Activated CD8-positive, alpha-beta memory T cell treated with anti-CD3 and anti-CD28 coated beads, Interleukin-2, amount 50 U/mL, for 48 hours (primary cell): ENCODE results near the gene PCYT1A.
"Not testable (repeated sequence)": the region's sequence is repeated elsewhere in the genome, so short reads cannot be mapped to it uniquely, and the experiment has no call there.

ENCODE experiments used
- DNase-seq: peaks from one replicate; pipeline ENCODE4 v3.0.0-alpha.2; 2020

The PCYT1A gene

GRCh38 chr3:196284396-196284795, 3.1 kb downstream of the PCYT1A start:
- no peak for DNase-seq

DNA sequence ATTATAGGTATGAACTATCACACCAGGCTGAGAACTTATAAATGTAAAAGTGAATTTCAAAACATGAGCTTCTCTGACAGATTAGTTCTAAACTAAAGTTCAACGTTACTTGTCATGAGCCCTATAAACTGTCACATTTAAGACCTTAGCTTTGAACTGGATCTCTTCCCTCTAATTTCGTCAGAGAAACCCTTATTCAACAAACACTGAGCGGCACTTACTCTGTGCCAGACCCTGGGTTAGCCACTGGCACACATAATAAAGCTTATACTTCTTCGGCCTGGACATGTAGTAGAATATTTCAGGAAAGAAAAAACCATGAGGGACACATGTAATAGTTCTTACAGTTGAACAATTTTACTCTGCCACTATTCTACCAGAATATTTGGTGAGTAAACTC, 5.6 kb downstream of the PCYT1A start:
- no peak for DNase-seq

DNA sequence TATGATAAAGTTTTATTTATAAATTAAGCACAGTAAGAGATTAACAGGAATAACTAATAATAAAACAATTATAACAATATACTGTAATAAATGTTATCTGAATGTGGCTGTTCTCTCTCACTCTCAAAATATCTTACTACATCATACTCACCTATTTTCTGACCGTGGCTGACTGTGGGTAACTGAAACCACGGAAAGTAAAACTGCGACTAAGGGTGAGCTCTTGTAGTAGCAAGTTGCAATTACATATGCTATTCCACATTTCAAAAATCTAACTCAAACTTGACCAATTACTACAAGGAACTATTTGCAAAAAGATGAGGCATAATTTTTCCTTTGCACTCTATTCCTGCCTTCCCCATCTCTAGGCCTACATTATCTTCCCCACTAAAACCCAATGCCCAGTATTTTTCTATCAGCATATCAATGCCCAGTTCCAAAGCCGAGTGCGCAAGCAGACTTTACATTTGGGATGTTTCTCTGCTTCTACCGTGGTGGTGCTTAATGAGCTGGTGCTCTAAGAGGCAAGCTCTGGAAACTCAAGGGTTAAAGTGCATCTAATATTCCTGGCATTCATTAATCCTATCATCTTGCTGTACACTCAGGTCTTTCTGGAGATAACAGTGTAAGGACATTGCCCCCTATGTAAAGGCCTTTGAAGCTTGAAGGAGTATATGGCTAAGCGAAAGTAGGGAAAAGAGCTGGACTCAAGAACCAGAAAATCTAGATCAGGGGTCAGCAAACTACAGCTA, 6.7 kb downstream of the PCYT1A start:
- DNase-seq = peak; percentile 49

- DNase-seq = no peak
These were observed 12.4 kb downstream of the PCYT1A start for GRCh38 chr3:196275126-196275525.

DNA sequence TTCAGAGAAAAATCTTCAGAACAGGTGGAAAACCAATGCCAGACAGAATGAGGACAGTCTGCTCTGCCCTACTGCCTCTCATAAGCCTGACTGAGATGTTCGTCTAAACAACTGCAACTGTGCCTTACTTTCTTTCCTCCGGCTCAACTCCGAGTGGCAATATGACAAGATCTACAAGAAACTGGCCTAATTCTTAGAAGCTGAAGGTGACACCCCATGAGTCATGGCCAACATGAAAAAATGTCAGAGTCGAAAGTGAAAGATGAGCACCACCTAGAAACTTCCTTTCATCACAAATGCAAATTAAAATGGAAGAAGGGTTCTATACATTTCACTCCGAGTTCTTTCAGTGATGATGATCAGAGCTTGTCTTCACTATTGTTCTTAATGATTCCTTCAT, 12.9 kb downstream of the PCYT1A start:
- DNase-seq = peak; percentile 55

DNA sequence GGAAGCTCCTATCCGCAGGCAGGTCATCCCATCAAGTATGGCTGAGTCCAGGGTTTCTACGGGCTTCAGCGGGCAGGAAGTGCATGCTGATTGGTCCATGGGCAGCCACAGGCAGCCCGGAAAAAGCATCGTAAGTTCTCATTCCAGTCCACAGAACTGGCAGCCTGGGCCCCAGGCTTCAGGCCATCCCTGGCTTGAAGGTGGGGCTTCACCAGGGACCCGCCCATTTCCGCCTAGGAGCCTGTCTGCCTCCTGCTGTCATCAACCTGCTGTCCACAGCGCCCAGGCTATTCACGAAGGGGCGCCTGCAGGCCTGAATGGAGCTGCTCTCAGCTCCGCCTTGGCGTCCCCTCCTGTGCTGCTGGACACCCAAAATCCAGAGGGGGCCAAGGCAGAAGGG, 13.9 kb downstream of the PCYT1A start:
- peak; percentile 51 for DNase-seq

DNA sequence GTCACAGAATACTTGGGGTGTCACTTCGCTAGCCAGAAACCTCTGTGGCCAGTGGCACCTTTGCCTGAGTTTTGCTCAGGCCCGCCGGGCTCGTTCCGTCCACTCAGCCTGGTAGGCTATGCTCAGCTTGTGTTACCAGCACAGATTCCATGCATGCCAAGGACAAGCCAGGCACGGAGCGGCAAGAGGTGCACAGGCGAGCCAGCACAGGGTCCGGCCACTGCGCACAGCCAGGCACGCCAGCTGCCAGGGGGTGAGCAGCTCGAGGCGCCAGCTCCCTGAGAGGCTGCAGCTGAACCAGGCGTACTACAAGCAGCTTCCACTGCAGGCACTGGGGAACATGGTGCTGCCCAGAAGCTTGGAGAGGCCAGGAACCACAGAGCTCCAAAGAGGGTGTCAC, 14.7 kb downstream of the PCYT1A start:
- DNase-seq = peak; percentile 46

DNA sequence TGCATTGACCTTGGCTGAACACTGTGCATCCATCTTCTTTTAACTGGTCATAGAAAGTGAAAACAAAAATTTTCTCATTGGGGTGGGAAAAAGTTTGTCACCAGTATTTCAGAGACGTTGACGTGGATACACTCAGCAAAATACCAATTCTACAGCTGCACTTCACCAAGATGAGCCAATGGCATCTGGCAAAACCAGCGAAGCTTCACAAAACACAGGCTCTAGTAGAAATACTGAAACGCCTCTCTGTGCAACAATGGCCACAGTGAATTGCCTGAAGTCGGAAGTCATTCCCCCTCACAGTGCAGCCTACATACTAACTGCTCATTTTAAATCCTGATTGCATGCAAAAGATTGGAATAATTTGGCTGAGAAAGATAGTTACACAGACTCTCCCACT, 17.0 kb downstream of the PCYT1A start:
- DNase-seq = peak; percentile 26

DNA sequence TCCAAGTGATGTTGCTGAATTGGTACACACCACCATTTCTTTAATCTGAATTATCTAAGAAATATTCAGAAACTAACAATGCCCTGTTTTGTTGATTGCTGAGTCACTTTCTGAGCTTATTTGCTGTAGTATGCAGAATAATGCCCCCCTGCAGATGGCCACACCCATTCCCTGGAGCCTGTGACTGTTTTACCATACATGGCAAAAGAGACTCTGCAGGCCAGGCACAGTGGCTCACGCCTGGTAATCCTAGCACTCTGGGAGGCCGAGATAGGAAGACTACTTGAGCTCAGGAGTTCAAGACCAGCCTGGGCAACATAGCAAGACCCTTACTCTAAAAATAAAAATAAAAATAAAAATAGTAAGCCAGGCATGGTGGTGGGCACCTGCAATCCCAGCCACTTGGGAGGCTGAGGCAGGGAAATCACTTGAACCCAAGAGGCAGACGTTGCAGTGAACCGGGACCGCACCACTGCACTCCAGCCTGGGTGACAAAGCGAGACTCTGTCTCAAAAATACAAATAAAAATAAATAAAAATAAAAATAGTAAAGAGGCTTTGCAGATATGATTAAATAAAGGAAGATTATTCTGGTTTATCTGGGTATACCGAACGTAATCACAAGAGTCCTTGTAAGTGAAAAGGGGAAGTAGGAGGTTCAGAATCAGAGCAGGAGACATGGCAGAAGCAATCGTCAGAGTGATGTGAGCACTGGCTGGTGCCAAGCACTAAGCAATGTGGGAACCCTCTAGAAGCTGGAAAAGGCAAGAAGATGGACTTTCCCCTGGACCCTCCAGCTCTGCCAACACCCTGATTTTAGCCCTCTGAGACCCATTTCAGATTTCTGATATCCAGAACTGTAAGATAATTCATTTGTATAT, 19.0 kb downstream of the PCYT1A start:
- peak; percentile 43 for DNase-seq

DNA sequence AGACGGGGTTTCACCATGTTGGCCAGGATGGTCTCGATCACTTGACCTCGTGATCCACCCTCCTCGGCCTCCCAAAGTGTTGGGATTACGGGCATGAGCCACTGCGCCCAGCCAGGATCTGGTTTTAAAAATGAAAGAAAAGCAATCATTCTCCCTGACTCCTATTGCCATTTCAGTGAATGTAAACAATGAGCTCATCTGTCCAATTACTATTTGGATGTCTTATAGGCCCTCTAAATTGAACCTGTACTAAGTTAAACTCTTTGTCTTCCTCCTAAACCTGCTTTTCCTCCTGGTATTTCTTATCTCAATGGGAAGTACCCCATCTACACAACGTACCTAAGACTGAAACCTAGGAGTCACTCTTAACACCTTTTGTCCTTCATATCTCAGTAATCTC, 23.7 kb downstream of the PCYT1A start:
- no peak for DNase-seq

DNA sequence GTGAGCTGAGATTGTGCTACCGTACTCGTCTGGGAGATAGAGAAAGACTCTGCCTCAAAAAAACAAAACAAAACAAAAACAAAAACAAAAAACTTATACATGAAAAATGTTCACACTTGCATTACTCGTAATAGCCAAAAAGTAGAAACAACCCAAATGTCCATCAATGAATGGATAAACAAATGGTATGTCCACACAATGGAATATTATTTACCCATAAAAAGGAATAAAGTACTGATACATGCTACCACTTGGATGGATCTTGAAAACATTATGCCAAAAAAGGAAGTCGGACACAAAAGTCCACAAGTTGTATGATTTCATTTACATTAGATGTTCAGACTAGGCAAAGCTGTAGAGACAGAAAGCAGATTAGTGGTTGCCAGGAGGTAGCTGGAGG, 26.7 kb downstream of the PCYT1A start:
- no peak for DNase-seq

- DNase-seq = no peak
These were observed 31.8 kb downstream of the PCYT1A start for GRCh38 chr3:196255776-196256175.

DNA sequence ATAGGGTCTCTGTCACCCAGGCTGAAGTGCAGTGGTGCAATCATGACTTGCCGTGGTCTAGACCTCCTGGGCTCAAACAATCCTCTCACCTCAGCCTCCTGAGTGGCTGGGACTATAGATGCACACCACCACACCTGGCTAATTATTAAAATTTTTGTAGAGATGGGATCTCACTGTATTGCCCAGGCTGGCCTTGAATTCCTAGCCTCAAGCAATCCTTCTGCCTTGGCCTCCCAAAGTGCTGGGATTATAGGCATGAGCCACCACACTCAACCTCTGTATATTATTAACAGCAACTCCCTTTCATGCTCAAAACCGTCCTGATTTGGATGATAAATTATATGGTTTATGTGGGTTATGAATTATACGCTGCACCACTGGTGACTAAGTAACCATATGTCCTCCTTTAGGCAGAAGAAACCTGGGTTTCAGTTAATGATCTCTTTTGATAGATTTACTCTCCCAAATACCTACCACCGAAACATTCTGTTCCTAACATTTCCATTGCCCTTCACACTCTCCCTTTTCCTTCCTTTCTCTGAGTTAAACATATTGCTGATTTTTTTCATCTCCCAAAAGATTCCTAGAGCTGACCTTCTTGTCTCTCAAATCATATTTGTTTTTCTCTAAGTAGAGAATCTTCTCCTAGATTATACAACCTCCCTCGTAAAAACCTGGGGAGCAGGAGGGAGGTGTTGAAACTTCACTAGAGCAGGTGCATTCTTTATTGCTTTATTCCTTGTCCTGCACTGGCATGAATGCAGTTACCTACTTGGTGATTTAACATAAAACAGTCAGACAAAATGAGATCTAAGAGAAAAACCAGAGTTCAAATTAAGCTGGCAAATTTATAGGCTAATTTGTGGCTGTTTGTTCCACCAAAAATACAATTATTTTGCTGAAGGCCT, 32.9 kb downstream of the PCYT1A start:
- DNase-seq = no peak

GRCh38 chr3:196251918-196252317, 35.6 kb downstream of the PCYT1A start:
- no peak for DNase-seq

DNA sequence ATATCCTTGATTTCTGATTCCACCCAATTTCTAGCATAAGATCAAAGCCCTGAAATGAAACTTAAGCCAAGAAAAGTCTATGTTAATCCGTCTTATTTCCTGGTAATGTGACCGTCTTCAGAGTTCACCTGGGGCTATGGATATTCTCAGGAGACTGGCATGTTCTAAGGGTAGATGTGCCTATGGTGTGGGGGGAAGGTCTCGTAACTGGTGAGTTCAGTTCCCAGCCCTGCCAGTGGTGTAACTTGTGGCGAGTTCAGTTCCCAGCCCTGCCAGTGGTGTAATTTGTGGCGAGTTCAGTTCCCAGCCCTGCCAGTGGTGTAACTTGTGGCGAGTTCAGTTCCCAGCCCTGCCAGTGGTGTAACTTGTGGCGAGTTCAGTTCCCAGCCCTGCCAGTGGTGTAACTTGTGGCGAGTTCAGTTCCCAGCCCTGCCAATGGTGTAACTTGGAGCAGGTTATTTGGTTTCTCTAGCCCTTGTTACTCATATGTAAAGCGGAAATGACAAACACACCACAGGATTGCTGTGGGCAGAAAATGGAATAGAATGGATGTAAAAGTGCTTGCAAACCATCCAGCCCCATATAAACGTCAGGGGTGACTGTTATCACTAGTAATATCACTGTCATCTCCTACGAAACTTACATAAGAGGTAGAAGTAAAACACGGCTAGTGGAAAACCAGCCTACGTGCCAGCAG, 40.8 kb downstream of the PCYT1A start:
- DNase-seq = no peak

- DNase-seq = not testable (repeated sequence)
These were observed 43.4 kb downstream of the PCYT1A start for GRCh38 chr3:196244166-196244565.

GRCh38 chr3:196241704-196242103, 45.8 kb downstream of the PCYT1A start:
- DNase-seq = no peak

DNA sequence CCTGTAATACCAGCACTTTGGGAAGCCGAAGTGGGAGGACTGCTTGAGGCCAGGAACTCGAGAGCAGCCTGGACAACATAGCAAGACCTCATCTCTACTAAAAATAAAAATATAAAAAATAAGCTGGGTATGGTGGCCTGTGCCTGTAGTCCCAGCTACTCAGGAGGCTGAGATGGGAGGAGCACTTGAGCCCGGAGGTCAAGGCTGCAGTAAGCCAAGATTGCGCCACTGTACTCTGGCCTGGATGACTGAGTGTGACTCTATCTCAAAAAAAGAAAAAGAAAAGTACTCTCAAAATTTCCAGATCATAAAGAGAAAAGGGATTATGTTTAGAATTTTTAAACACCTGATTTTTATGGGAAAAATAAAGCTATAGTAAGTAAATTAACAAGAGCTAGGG, 47.1 kb downstream of the PCYT1A start:
- DNase-seq = no peak

DNA sequence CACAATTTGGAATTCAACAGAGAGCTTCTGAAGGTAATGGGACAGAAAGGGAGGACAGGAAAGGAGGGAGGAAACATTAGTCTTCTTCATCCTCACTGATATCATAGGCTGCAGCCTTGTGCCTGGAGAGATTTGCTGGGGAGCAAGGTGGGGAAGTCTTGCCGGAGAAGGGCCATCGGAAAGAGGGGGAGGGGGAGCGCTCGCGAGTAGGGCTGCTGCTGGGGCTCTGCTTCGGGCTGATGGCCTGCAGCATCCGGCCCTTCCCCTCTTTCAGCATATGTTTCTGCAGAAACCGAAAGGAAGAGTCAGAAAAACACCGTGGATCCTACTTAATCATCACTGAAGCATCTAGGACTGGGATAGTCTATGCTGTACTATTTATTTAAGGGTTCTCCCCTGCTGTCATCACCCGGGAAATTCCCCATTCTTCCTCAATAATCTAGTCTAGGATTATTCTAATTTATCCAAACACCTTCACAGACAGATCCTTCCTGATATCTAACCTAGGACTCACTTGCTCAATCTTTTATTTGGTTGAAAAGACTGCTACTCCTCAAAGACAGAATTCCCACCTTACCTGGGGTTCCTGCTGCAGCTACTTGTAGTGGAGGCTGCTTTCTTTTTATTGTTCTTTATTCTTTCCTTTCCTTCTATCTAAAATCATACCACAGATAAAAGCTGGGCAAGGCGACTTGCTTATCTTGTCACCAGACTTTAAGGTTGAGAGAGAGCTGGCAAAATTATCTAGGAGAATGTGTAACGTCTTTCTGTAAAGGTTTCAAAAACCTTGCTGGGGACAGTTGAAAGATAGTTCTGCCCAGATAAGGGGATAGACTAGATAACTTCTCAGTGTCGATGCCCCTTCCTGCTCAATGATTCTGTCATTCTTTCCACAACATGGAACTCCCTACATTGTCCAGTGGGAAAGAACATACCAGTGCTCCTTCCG, 48.6 kb downstream of the PCYT1A start:
- no peak for DNase-seq

GRCh38 chr3:196237203-196237602, 50.3 kb downstream of the PCYT1A start:
- DNase-seq = no peak

DNA sequence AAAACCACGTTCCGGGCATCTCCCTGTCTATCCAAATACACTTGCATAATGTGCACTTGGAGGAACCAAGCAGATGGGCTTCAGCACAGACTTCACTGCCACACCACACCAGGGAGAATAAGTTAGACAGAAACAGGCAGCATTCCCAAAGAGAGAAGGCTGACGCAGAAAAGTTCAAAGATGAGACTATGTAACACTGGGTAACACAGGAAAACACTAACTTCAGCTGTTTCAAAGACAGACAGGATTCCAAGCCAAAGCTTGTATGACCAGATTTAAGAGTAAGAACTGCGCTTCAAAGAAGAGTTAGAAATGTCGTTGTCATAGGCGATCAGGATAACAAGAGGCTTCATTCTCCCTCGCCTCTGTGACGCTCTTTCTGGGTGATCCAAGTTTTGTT, 51.3 kb downstream of the PCYT1A start:
- DNase-seq = no peak
